GM12872 (cell line): ENCODE results near the gene SCYGR7.

Source experiments
- TF ChIP-seq, protein P1 (sequence below): IDR thresholded peaks from 3 replicates; pipeline ENCODE4 v1.5.1; 2011; ENCODE audit warnings: low read depth, mild to moderate bottlenecking, low read length, moderate library complexity; ENCODE audit not compliant: insufficient read depth

SCYGR7 gene, protein sequence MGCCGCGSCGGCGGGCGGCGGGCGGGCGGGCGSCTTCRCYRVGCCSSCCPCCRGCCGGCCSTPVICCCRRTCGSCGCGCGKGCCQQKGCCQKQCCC

DNA sequence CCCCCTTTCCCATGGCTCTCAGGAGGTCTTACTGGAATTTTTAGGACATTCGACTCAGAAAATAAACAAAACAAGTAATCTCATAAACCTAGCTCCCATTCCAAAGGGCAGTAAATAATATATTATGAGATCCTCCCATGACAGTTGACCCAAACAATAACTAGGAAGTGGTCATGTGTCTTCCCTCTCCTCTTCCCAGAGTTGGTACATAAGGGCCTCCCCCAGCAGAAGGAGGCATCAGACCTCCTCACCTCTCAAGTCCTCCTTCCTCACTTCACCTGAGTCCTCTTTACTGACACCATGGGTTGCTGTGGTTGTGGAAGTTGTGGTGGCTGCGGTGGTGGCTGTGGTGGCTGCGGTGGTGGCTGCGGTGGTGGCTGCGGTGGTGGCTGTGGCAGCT, at the start of gene SCYGR7:
Gene SCYGR7, plus strand, starts transcription at position 301 of the 400 bp plus-strand sequence. Its CDS starts 0 bp downstream, at position 301.
- TF ChIP-seq, protein P1, sequence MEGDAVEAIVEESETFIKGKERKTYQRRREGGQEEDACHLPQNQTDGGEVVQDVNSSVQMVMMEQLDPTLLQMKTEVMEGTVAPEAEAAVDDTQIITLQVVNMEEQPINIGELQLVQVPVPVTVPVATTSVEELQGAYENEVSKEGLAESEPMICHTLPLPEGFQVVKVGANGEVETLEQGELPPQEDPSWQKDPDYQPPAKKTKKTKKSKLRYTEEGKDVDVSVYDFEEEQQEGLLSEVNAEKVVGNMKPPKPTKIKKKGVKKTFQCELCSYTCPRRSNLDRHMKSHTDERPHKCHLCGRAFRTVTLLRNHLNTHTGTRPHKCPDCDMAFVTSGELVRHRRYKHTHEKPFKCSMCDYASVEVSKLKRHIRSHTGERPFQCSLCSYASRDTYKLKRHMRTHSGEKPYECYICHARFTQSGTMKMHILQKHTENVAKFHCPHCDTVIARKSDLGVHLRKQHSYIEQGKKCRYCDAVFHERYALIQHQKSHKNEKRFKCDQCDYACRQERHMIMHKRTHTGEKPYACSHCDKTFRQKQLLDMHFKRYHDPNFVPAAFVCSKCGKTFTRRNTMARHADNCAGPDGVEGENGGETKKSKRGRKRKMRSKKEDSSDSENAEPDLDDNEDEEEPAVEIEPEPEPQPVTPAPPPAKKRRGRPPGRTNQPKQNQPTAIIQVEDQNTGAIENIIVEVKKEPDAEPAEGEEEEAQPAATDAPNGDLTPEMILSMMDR, result no peak

GRCh38 chr2:227684258-227684657, 43.9 kb upstream of the SCYGR7 start:
- TF ChIP-seq, protein P1, result no peak

DNA sequence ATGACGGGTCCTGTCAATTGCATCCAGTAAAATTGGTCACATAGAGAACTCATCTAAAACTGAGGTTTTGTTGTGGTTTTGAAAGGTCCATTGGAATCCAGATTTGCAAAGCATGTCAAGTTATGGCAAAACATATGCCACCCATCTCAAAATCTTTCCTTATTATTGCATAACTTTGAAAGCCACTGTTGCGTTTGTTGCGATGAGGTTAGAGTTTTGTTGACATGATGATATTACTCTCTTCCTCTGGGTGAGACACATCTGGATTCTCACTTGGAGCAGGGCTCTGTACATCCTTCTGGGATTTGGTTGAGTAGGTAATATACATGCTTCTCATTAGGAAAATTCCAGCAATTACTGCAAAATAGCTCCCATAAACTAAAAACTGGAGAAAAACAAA, 40.9 kb upstream of the SCYGR7 start:
- TF ChIP-seq, protein P1, result no peak

- TF ChIP-seq, protein P1, result no peak
Observed at GRCh38 chr2:227696990-227697679, 31.0 kb upstream of the SCYGR7 start.

DNA sequence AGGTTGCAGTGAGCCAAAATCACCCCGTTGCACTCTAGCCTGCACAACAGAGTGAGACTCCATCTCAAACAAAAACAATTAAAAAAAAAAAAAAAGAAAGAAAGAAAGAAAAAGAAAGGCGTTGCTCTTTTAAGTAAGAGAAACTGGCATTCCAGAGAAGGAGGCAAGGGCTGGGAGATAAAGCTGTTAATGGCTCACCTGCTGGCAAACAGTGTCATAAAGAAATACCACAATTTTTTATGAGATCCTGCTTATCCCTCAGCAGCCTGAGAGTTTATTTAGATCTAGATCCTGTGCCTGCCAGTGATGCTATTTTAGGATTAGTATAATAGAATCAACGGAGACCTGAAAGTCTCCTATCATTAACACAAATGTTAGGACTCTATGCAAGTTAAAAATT, 26.6 kb upstream of the SCYGR7 start:
- TF ChIP-seq, protein P1, result no peak

GRCh38 chr2:227703280-227703732, 24.8 kb upstream of the SCYGR7 start:
- TF ChIP-seq, protein P1, result no peak

GRCh38 chr2:227703961-227704360, 24.2 kb upstream of the SCYGR7 start:
- TF ChIP-seq, protein P1, result no peak
